NCI-H2171 (cell line): ENCODE data around the gene C6.
"Not testable (repeated sequence)": the region's sequence is repeated elsewhere in the genome, so short reads cannot be mapped to it uniquely, and the experiment has no call there.

Source experiments
- DNase-seq: peaks from one replicate; lab custom pipeline; 2025; lab: John Stamatoyannopoulos, UW

The C6 gene

DNA sequence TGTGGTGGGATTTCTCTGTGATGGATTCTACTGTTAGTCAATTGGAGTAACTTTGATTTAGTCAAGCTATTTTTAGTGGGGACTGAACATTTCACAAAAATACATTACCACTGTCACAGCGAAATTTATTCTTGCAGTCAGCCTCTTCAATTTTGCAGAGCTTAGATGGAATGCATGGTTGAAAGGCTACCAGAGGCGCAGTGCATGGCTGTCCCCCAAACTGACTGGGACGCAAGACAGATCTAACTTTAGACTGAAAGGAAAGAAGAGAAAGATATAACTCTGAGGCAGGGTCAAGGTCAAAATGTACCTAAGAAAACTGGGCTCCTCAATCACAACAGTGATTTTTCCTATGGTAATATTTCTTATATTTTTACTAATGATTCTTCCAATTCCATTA, 13.7 kb downstream of the C6 start:
- DNase-seq, result no peak

DNA sequence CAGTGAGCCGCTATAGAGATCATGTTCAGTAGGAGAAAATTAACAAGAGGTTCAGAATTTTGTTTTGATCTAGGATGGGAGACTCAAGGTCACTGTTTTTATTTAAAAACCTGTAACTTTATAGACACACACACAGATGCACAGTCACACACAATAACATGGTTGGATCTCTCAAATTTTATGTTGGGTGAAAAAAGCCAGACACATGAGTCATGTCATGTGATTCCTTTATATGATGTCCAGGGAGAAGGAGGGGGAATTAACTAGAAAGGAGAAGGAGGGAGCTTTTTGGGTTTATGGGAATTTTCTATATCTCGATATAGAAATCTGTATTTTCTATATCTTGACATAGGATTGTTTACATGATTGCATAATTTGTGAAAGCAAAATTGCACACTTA, 17.1 kb downstream of the C6 start:
- no peak for DNase-seq

DNA sequence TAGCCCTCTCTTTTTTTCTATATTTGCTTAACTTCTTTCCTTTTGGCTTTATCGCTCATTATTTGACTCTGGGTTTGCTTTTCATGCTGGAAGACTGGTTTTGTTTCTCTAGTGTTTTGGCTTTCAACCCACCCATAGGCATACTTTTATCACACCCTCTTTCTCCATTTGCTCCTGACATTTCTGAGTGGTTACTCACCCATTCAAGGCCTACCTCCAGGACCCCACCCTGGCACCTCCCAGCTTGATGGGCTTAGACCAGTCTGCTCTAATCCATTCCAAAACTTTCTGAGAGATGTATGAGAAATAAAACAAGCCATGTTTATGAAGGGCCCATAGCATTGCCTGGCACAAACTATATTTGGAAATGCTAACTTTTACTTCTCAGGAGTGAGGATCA, 18.1 kb downstream of the C6 start:
- DNase-seq, result no peak

DNA sequence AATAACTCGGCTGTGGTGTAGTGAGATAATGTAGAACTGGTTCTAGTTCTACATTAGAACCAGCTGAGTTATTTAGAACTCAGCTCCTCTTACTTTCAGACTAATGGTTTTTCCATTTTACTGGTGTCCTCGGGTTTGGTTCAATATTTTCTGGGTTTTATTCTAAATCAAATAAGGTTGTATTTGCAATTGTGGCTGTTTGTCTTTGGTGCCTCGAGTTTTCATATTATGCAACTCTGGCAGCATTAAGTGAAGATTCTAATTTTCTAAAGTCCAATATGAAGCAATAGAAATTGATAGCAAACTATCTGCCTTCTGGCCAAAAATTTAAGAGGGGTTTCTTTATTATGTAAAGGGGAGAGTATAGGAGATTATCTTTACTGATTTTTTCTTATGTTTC, 19.0 kb downstream of the C6 start:
- DNase-seq, result no peak

DNA sequence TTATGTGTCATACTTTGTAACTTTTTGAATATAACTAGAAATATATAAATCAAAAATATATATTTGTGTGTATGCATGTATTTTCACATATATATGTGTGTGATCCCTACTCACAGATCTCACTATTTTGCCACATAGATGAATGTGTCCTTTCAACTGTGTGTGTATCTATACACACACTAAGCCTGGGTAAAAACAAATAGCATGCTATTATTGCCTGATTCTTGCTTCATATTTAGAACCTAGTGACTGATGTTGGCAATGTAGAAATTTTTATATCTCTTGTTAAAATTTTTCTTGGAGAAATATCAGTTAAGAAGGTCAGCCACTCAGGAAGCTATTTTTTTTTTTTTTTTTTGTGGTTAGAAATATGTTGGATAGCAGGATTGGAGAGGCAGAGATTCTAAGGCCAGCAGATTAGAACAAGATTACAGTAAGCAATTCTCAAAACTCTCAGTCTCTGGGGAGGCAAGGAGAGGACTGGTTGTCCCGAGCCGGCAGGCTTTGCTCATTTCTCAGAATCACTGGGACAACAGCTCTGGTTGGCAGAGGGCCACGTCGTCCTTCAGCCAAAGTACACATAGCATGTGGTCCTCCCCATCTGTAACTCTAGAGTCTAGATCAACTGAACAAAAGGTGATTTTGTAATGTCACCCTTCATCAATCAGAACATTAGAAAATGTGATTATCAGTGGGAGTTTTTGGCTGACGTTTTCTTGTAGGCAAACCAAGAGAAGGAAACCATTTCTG, 19.7 kb downstream of the C6 start:
- no peak for DNase-seq

DNA sequence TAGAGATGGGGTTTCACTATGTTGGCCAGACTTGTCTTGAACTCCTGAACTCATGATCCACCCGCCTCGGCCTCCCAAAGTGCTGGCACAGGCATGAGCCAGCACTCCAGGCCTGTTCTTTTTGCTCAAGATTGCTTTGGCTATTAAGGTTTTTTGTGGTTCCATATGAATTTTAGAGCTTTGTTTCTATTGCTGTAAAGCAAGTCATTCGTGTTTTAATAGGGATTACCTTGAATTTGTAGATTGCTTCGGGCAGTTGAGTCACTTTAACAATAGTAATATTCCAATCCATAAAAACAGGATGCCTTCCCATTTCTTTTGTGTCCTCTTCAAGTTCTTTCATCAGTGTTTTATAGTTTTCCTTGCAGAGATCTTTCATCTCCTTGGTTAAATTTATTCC, 22.1 kb downstream of the C6 start:
- no peak for DNase-seq

DNA sequence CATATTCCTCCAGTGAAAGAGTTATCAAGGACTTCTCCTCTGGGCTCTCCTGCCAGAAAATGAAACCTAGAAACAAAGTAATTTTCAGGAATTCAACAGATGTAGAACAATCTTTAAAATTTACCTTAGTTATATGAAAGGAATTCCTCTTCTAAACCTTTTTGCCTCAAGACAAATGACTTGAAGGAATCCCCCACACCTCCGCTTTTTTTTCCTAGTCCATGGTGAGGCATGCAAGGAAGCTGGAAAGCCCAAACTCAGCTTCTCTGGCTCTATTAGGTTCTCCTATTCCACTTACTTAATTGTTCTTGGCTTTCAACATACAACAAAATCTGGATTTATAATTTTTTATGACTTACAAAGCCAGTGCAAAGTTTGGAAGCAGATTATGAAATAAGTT, 27.2 kb downstream of the C6 start:
- DNase-seq, result no peak

DNA sequence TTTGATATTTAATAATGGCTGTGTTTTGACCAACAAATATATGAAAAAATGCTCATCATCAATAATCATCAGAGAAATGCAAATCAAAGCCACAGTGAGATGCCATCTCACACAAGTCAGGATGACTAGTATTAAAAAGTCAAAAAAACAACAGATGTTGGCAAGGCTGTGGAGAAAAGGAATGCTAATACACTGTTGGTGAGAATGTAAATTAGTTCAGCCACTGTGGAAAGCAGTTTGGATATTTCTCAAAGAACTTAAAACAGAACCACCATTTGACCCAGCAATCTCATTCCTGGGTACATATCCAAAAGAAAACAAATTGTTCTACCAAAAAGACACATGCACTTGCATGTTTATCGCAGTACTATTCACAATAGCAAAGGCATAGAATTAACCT, 30.0 kb downstream of the C6 start:
- not testable (repeated sequence) for DNase-seq

DNA sequence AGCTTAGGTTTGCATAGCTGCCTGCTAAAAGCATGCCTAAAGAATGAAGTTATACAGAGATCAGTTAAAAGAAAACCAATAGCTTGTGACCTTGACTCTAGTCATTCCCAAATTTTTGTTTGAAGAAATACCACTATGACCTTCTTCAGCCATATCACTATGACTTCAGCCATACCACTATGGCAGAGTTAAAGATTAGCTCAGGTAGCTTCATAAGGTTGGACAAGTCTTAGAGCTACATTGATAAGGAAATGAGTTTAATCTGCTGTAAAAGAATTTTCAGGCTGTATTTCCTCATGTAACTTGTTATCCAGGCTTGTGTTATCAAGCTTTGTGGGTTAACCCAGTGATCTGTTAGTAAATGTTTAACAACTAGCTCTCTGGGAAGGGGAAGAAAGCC, 30.7 kb downstream of the C6 start:
- DNase-seq, result no peak

DNA sequence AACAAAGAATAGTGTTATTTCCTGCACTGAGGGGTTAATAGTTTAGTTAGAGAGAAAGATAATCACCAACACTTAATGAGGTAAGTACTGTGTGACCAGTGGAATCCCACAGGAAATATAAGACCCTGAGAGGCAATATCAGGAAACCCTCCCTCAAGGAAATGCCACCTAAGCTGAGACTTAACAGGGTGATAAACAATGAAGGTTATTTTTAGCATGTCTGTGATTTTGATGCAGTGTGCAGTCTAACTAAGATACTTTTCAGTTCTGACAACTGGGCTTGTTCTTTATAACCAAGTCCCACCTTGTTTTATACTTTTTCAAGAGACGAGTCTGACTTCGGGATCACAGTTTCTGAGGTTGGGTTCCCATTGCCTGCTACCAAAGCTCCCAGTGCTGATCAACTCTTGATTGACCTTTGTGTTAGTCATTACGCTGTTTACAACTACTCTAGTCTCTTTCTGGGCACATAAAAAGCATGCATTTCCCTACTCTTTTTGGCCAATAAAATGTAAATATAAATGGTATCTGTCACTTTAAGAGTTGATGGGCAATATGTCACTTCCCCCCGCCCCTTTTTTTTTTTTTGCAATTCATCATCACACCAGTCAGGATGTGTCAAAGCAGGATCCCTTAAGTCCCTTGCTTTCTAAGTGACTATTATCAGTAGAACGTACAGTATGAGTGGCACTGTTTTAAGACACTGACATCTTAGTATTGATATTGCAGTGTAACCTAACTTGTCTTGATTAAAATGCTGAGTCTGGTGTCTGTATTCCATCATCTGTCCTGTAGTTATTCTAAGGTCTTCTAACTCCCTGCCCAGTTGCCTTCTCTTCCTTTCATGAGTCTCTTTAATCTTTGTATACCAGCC, 31.4 kb downstream of the C6 start:
- DNase-seq, result no peak

DNA sequence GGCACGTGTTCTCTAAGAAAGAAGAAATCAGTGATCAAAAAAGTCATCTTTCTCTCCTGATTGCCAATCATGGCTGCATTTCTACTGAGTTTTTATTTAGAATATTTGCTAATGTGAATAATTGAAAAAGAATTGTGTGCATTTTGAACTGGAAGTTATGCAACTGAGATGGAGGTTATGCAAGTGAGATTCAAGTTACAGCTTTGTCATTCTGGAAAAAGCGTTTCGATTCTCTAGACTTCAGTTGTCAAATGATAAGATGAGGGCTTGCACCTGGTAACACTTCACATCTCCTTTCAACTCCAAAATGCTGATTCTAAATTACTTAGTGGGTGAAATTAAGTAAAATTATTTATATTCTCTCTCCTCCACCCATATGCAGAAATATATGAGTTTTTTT, 36.4 kb downstream of the C6 start:
- DNase-seq, result no peak

DNA sequence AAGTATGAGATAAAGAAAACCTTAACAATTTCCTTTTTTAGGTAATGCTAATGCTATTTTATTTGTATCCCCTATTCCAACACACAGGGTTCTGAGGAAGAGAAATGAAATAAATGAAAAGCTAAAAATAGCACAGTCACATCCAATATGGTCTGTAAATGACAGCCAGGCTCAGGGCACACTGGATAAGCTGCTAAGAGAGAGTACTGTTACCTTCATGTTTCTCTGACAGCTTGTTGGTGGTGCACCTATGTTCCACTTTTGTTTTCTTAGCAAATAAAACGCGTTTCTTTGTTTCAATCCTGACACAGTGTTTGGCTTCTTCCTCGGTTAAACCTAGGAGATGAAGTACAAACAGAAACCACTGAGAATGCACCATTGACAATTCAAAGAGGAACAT, 41.3 kb downstream of the C6 start:
- DNase-seq, result no peak

DNA sequence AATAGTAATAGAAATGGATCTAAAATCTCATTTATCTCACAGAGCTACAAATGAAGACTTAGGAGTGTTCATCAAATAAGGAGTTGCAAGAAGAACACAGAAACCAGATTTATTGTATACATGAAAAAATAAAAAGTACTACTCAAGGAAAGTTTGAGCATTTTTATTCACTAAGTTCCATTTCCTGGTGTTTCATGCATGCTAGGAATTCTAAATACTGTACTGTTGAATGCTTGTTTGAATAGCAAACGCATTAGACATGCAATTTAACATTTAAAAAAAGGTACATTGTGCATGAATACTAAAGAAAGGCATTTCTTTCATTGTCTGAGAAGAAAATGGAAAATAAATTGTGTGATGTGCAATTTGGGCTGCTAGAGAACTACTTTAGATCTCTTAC, 52.1 kb downstream of the C6 start:
- no peak for DNase-seq

DNA sequence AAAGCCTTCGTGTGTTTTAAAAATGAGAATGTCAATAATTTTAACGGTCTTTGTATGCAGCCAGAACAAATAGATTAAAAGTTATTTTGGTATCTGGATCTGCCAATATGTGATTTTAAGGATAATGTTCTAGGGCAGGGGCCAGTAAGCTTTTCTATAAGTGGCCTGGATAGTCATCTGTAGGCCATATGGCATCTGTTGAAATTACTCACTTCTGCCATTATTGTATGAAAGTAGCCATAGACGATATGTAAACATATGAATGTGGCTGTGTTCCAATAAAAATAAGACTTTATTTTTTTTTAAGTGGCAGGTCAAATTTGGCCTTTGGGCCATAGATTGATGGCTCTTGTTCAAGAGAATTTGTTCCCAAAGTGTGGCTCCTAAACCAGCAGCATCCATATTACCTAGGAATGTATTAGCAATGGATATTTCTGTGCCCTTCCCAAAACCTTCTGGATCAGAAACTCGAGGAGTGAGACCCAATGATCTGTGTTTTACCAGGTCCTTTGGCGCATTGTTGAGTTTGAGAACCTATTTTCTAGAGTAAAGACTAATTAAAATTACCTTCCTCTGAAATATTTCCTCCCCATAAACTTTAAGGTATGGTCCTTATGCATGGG, 55.9 kb downstream of the C6 start:
- DNase-seq, result no peak

DNA sequence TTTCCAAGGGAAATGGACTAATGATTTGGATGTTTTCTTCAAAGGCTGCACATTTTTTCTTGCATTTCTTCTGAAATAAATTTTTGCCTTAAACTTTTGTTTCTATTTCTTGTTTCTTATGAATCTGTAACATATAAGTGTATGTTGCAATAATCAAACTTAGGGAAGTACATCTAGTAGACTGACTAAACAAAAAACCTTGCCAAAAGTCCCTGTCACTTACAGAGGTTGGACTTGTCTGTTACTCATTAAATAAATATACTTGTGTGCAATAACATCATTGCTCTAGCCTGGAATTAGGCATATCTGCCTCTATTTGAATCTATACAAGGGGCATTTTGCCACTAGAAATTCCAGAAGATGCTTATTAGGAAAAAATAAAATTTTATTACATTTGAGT, 56.6 kb downstream of the C6 start:
- no peak for DNase-seq

DNA sequence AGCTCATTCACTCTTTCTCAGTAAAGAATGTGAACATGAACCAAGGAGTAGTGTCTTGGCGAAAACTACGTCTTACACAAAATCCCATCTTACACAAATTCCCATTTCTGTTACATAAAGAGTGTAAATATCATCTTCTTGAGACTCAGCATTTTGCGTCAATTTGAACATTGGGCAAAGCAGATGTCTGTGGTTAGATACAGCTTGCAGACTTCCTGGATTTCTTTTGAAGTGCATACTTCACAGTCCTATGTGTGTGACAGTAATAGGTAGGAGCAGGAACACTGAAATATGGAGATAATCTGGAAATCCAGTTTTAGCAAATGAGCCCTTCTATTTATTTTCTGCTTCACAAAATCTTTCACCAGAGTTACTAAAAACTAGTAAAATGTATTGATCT, 58.8 kb downstream of the C6 start:
- DNase-seq, result no peak

DNA sequence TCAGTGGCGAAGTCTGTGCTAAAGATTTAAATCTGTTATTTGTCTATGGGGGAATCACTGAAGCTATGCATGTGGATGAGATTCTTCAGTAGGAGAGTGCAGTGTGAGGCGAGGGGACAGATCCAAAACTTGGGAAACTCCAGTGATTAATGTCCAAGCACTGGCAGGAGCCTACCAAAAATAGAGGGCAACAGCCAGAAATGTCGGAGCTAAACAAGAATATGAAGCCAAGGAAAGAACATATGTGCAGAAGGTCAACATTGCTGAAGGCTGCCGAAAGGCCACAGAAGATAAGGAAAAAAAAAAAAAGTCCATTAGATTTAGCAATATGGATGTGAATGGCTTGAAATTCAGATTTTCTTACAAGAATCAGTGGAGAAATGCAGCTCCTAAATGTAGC, 61.8 kb downstream of the C6 start:
- no peak for DNase-seq

DNA sequence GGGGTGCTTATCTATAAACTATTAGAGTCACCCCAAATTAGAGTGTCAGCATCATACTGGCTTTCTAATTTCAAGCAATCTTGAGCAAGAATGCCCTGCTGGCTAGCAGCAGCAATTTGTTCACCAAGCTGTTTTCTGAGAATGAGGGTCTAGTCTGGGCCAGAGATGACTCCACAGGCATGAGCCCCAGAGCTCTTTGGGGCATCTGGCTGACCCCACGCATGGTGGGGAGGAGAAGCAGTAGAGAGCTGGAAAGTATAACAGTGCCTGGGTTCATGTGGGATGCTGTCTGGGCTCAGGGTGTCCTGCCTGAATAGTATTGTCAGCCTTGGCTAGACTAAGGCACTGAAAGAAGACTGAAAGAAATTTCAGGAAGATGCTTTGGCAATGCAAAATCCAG, 64.9 kb downstream of the C6 start:
- no peak for DNase-seq

DNA sequence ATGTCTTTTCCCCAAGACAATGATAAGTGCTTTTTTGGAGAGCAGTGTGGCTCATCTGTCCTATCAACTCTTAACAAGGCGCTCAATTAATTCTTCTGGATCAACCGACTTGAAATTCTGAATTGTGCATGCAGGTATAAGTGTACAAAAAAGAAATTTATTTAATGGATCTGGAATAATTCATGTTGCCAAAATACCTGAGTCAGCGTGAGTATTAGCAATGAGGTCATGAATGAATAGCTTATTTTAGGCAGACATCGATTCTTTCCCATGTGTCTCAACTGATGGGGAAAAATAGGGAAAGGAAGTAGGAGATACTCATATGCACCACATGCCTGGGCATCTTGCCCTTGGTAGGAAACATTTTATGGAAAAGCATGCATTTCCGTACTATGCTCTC, 68.0 kb downstream of the C6 start:
- DNase-seq, result no peak

DNA sequence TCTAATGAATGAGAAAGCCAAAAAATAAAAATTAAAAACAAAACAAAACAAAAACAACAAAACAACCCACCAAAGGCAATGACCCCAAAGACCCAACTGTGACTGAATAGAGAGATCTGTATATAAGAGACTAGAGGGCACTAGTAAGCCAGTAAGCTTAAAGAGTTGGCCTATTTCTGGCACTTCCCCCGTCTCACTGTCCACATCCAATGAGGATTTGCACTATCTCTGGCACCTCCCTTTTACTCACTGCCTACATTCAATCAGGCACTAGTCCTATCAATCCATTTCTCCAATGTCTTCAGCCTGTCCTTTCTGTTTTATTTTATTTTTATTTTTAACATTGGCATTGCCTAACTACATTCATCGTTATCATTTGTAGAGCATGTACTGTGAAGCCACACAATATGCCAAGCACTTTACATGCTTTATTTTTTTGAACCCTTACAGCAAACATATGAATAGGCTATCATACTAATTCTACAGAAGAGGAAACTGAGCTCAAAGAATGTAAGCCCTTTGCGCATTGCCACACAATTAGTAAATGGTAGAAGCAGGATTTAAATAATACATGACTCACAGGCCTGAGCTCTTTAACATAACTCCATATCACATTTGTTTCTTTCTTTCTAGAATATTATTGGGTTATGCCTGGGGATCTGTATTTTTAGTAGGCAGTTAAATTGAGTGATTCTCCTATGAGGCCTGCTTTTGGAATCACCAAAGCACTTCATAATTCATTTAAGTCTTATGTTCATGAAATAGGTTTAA, 70.0 kb downstream of the C6 start:
- DNase-seq, result no peak

DNA sequence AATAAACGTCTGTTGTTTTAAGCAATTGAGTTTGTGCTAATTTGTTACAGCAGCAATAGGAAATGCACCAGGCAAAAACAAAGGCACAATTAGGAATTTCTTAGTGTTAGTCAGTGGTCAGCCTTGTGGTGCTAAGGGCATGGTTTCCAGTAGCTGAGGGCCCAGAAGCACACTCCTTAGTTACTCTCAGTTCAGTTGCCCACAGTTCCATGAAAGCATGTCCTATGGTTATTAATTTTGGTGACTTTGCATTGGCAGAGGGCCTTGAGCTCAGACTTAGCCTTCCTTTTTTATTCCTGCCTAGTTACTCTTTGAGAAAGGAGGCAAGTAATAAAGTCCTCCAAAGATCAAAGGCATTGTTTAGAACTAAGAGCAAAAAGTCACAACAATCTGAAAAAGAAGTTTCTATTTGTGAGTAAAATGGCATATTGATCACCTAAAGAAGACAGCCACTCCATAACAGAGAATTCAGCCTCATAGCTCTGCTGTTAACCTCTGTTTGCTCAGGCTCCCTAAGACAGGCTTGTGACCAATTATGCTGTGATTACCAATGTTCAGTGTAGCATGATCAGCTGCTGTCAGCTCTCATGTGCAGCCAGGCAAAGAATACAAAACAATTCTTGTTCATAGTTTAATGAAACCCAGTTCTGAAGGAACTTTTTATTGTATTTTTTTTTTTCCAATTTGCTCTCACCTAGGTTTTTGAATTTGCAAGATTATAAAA, 85.2 kb downstream of the C6 start:
- DNase-seq, result peak; percentile 15

DNA sequence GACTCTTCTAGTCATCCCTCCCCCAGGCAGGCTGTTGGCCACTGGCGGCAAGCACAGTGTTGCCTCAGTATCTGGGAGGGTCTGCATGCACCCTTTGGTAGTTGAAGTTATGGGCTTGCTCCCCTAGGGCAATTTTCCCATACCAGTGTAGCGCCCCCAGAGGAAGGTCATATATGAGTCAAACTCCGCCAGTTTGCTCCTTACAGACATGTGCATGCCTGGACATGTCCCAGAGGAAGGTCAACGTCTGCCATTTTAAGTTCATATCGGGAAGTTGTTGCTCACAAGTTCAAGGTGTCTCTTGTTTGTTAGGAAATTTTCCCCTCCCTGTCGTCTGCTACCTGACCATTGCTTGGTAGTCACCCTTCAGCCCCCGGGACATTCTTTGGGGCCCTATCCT, 90.9 kb downstream of the C6 start:
- DNase-seq, result no peak
